HG03280 (cell line): Measurements from ENCODE around the gene OR4C11.

Source experiments
- ATAC-seq: cut with Tn5 transposase; IDR thresholded peaks from one replicate; pipeline ENCODE4 v1.9.1; 2021; ENCODE audit warnings: mild to moderate bottlenecking, moderate library complexity; ENCODE audit not compliant: unreplicated experiment

The OR4C11 gene, protein sequence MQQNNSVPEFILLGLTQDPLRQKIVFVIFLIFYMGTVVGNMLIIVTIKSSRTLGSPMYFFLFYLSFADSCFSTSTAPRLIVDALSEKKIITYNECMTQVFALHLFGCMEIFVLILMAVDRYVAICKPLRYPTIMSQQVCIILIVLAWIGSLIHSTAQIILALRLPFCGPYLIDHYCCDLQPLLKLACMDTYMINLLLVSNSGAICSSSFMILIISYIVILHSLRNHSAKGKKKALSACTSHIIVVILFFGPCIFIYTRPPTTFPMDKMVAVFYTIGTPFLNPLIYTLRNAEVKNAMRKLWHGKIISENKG

GRCh38 chr11:55607545-55607944 is at the start of gene OR4C11:
Gene OR4C11 (minus strand): TSS chr11:55607645. CDS start chr11:55604373, 3,272 bp downstream.
- ATAC-seq, result no peak

GRCh38 chr11:55655096-55655495 is 47.7 kb upstream of the OR4C11 start:
- ATAC-seq, result no peak

DNA sequence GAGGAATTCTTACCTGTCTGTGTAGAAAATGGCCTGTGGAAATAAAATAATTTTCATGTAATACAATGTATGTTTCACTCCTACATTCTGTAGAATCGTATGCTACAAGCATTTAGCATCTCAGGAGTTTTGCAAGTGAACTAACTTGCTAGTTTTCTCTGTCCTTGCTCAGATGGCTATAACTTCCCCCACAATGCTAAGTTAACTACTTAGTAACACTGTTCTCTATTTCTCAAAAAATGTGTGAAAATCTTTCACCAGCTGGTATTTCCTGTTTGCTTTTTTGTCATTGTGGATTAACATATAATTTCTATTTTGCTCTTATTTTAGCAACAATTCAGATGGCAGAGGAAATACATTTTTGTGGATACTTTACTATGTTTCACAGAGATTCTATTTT is 45.1 kb upstream of the OR4C11 start:
- no peak for ATAC-seq

- no peak for ATAC-seq
Measured at GRCh38 chr11:55648027-55648426, 40.6 kb upstream of the OR4C11 start, which contains the start of gene OR4S2. Gene OR4S2 (plus strand): TSS chr11:55648327. CDS start chr11:55650904, 2,577 bp downstream.

GRCh38 chr11:55634813-55635212 is 27.4 kb upstream of the OR4C11 start, which contains the start of gene OR4P4:
Gene OR4P4 (plus strand): TSS chr11:55635113.
- no peak for ATAC-seq

- no peak for ATAC-seq
Measured at GRCh38 chr11:55624531-55624930, 17.1 kb upstream of the OR4C11 start.

GRCh38 chr11:55572548-55572947 is 34.9 kb downstream of the OR4C11 start:
- no peak for ATAC-seq

DNA sequence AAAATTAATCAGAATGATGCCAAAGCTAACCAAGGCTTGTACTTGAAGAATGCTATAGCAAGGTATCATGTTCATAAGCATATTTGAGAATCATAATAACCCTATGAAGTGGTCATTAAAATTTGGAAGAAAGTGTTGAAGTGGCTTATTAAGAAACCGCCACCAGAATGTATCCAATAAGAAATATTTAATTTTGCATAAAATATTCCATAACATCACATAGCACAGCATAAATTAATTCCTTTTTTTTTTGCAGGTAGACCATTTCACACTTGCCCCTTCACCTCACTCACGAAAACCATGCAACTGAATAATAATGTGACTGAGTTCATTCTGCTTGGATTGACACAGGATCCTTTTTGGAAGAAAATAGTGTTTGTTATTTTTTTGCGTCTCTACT is 35.6 kb downstream of the OR4C11 start, which contains the start of gene OR4C16:
Gene OR4C16, plus strand, starts transcription at position 301 of the 400 bp plus-strand sequence. Its CDS starts 0 bp downstream, at position 301.
- ATAC-seq, result no peak

GRCh38 chr11:55554169-55554568 is 53.3 kb downstream of the OR4C11 start, which contains the start of gene OR4C15:
Gene OR4C15 (plus strand): TSS chr11:55554469. CDS start chr11:55554469, 0 bp downstream.
- no peak for ATAC-seq
